Pancreas (tissue), 10 donors: ENCODE results near the gene EIF2B5. TPM values are rescaled to one million over a fixed set of nuclear protein-coding genes. Genes with fewer than 3 reads are reported as not detected.
A peak's percentile ranks its signal among the peaks of the same experiment; 100 is the strongest.

ENCODE experiments used
- ATAC-seq, 4 donors: fragments of 200-7000 bp; cut with Tn5 transposase; one replicate each; pipeline versions ENCODE4 v1.8.0 to v1.9.1; 2020; ENCODE audit warnings: mild to moderate bottlenecking in 4 of 4, moderate library complexity in 4 of 4
- DNase-seq, 6 donors: peaks; one replicate each; pipeline ENCODE4 v3.0.0-alpha.2; 2020
- FAIRE-seq: peaks from 2 replicates; lab custom pipeline; 2012; peaks lifted over from hg19 to GRCh38; lab: Jason Lieb, UNC
- H3K27ac ChIP-seq, 4 donors: fragments of 200-600 bp; sonication (generic); 1 replicate in 3 of 4; 2 replicates in 1 of 4; pipeline versions ENCODE4 v1.5.0 to v1.8.0; 2020
- H3K27me3 ChIP-seq, 4 donors: fragments of 200-600 bp; one replicate each; pipeline ENCODE4 v1.8.0; 2021
- H3K36me3 ChIP-seq, 3 donors: fragments of 200-600 bp; sonication (generic) in 1 of 3; one replicate each; pipeline versions ENCODE4 v1.5.0 to v1.8.0; 2020 to 2021
- H3K4me1 ChIP-seq, 3 donors: fragments of 200-600 bp; one replicate each; pipeline ENCODE4 v1.8.0; 2021
- H3K4me3 ChIP-seq, 4 donors: fragments of 200-600 bp; sonication (generic) in 2 of 4; one replicate each; pipeline versions ENCODE4 v1.5.0 to v1.8.0; 2020 to 2021
- H3K9me3 ChIP-seq, 4 donors: fragments of 200-600 bp; one replicate each; pipeline ENCODE4 v1.8.0; 2021
- WGBS, 2 donors: extraction: QIAGEN DNeasy Blood & Tissue Kit; methylation state at CpG; one replicate each; pipeline ENCODE4 v1.1.7; 2013; 5-methylcytosine and 5-hydroxymethylcytosine counted together
- intact Hi-C, 3 donors: fragments of 100-400 bp; cut with DNase I; formaldehyde crosslinking; loops; one replicate each; pipeline versions ENCODE4 v1.11.1 to v1.14.2; 2022
- polyA plus RNA-seq, 2 donors: library from polyadenylated mRNA; stranded (reverse); fragments of 200-250 nt; gene quantifications; one replicate each; pipeline ENCODE4 v1.2.3, GENCODE V29; 2013
- total RNA-seq, 6 donors: library from RNA; stranded (reverse); fragmentation: NEBNext Ultra II Directional in 4 of 6; extraction: Animal tissue kit (Norgen Biotek cat#: 25700) in 4 of 6; gene quantifications; one replicate each; pipeline versions ENCODE4 v1.2.1 to v1.2.4, GENCODE V29; 2021 to 2023
- TF ChIP-seq, protein P1 (sequence below), 4 donors: fragments of 200-600 bp; sonication (generic) in 3 of 4; IDR thresholded peaks; one replicate each; pipeline versions ENCODE4 v1.5.0 to v1.8.0; 2021; ENCODE audit warnings: antibody characterized with exemption in 4 of 4
- donor health status: healthy with polysubstance abuse.
- donor health status: DM: no; HTN: no; CAD: no; lungs with moderate emphysema.
- donor health status: DM: no; HTN: no; CAD: no.
- donor health status: control.
- donor health status: control.
- donor health status: Bipolar disorder and iron deficiency.
- donor health status: DM: yes; HTN: yes; CAD: no.
- donor health status: DM: no; HTN: no; CAD: no.
- donor health status: DM: no; HTN: no; CAD: no.
- donor health status: DM: yes; HTN: yes; CAD: no.

Gene EIF2B5
- total RNA-seq = 10 to 100 TPM; 12.4 to 23.6 (median 17.1) TPM
- polyA plus RNA-seq = 10 to 100 TPM; 32.1 to 53.3 TPM

DNA sequence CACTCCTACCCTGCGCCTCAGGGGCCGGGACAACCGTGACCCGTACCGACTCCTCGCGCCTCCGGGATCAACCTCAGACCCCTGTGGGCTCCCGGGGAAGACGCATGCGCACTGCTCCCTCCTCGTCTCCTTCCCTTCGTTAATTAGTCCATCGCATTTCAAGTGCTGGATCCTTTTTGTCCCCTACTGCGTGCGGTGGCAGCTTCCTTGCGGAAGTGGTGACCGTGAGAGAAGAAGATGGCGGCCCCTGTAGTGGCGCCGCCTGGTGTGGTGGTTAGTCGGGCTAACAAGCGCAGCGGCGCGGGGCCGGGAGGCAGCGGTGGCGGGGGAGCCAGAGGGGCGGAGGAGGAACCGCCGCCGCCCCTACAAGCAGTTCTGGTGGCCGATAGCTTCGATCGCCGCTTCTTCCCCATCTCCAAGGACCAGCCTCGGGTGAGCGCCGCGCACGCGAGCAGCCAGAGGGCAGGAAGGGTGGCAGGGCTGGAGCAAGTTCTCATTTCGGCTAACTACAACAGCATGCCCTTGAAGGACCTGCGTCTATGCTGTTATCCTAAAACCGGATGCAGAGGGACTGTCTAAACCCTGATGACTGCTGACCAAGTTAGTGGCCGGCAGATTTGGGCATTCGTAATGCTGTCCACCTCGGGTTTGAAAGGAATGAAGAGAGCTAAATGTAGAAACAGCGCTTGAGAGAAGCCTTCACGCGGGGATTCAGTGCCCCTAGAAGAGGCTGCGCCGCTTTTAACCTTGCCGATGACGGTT is at the start of gene EIF2B5:
Gene EIF2B5 (plus strand): TSS at position 210 of the 762 bp plus-strand sequence. CDS start 28 bp downstream, at position 238.
- peaks cover 0 to 3% (median under 1%) of the 10 kb centered on the region in 3 donors for H3K36me3 ChIP-seq
- H3K4me3 ChIP-seq = peak within 1 kb of the TSS; percentile 89 to 98 (median 94)
- H3K9me3 ChIP-seq = no peaks in the 10 kb centered on the region
- H3K27ac ChIP-seq = peak within 1 kb of the TSS; percentile 70 to 95 (median 84)
- TF ChIP-seq, protein P1, sequence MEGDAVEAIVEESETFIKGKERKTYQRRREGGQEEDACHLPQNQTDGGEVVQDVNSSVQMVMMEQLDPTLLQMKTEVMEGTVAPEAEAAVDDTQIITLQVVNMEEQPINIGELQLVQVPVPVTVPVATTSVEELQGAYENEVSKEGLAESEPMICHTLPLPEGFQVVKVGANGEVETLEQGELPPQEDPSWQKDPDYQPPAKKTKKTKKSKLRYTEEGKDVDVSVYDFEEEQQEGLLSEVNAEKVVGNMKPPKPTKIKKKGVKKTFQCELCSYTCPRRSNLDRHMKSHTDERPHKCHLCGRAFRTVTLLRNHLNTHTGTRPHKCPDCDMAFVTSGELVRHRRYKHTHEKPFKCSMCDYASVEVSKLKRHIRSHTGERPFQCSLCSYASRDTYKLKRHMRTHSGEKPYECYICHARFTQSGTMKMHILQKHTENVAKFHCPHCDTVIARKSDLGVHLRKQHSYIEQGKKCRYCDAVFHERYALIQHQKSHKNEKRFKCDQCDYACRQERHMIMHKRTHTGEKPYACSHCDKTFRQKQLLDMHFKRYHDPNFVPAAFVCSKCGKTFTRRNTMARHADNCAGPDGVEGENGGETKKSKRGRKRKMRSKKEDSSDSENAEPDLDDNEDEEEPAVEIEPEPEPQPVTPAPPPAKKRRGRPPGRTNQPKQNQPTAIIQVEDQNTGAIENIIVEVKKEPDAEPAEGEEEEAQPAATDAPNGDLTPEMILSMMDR (IDR thresholded peaks at IDR 0.05) = no peak
- 0 to 1% methylated on average over 54 to 56 of the region's 56 CpGs for WGBS, 2 donors
- no peaks in the 10 kb centered on the region for H3K27me3 ChIP-seq
- intact Hi-C loops = no loop called here
- DNase-seq (peak; percentile 85 to 96 (median 88)), FAIRE-seq (no peak), ATAC-seq (peak; percentile 91 to 96 (median 92))
- H3K4me1 ChIP-seq = peaks cover 4 to 13% (median 11%) of the 10 kb centered on the region in 3 donors

DNA sequence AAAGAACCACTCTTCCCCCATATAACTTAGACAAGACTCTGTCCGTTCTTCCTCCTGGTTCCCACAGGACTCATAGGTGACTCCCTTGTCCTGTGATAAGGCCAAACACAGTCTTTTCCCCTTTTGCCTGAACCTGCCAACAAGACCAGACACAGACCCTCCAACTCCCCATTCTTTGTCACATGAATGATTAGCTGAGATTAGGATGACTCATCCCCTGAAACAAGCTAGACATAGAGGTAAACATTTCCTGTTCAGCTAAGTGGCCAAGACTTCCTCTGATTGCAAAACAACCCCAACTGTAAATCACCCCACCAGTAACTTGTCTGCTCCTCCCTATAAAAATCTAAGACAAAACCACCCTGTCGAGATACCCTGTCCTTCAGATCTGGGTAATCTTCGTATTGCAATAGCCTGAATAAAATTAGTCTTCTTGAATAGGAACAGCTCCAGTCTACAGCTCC is 49.7 kb upstream of the EIF2B5 start:
- Histone ChIP-seq H3K9me3 (no peaks in the 10 kb centered on the region), H3K27me3 (no peaks in the 10 kb centered on the region), H3K36me3 (no peaks in the 10 kb centered on the region), H3K4me3 (no peak overlapping the region), H3K27ac (no peak overlapping the region), H3K4me1 (no peaks in the 10 kb centered on the region)
- intact Hi-C loops = no loop called here
- WGBS, 2 donors = 52 to 72% methylated on average over 3 of the region's 3 CpGs
- TF ChIP-seq, protein P1 (IDR thresholded peaks at IDR 0.05) = no peak
- DNase-seq = no peak
- no peak for ATAC-seq
- no peak for FAIRE-seq

DNA sequence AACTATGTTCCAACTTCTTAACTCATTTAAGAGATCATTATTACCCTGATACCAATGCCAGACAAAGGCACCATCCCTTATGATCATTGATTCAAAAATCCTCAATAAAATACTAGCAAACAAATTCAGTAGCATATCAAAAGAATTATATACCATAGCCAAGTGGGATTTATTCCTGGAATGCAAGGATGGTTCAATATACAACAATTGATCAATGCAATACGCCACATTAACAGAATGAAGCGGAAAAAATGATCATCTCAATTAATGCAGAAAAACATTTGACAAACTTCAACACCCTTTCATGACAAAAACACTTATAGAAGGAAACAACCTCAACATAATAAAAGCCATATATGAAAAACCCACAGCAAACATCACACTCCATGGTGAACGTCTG is 43.0 kb upstream of the EIF2B5 start:
- 85 to 90% methylated on average over 3 of the region's 3 CpGs for WGBS, 2 donors
- Histone ChIP-seq H3K36me3 (no peaks in the 10 kb centered on the region), H3K27ac (no peak overlapping the region), H3K4me3 (no peak overlapping the region), H3K9me3 (no peaks in the 10 kb centered on the region), H3K4me1 (no peaks in the 10 kb centered on the region), H3K27me3 (no peaks in the 10 kb centered on the region)
- ATAC-seq (no peak), DNase-seq (no peak), FAIRE-seq (no peak)
- intact Hi-C loops = no loop called here
- TF ChIP-seq, protein P1 (IDR thresholded peaks at IDR 0.05) = no peak

DNA sequence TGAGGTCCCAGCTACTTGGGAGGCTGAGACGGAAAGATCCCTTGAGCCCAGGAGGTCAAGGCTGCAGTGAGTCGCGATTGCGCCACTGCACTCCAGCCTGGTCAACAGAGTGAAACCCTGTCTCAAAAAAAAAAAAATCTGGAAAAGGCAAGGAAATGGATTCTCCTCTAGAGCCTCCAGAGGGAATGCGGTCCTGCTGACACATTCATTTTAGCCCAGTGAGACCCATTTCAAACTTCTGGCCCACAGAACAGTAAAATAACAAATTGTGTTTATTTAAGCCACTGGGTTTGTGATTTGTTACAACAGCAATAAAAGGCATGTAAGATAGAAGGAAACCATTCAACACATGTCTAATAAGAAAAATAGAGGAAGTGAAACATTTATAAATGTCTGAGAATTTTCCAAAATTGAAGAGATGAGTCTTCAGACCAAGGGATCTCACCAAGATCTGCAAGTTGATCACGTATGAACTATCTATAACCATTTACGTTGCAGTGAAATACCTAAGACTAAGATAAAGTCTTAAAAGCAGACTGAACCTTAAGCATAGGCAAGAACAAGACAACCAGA is 38.3 kb upstream of the EIF2B5 start, which contains the start of gene HTR3E:
Gene HTR3E (plus strand): TSS at position 254 of the 573 bp plus-strand sequence. CDS start 466 bp downstream, outside the sequence.
- ATAC-seq = no peak
- no peak for DNase-seq
- Histone ChIP-seq H3K4me1 (no peaks in the 10 kb centered on the region), H3K27me3 (no peaks in the 10 kb centered on the region), H3K4me3 (no peak within 1 kb of the TSS), H3K9me3 (no peaks in the 10 kb centered on the region), H3K36me3 (no peaks in the 10 kb centered on the region), H3K27ac (no peak within 1 kb of the TSS)
- WGBS, 2 donors = 78 to 89% methylated on average over 7 of the region's 7 CpGs
- intact Hi-C loops = no loop called here
- TF ChIP-seq, protein P1 (IDR thresholded peaks at IDR 0.05) = no peak
- no peak for FAIRE-seq
